ENCODE results near the gene HECW1.

The HECW1 gene

GRCh38 chr7:43533801-43534479, 421.5 kb downstream of the HECW1 start:
- no peak for TF ChIP-seq ZBTB7A (IDR thresholded peaks at IDR 0.05; ENCODE audit: low read depth)
- no peak for TF ChIP-seq YY1 (IDR thresholded peaks at IDR 0.05; ENCODE audit: low read depth)
- TF ChIP-seq EP300 (IDR thresholded peaks at IDR 0.05; ENCODE audit: borderline replicate concordance): no peak
- TF ChIP-seq NFIC (IDR thresholded peaks at IDR 0.05): no peak
- no peak for TF ChIP-seq EGR1 (IDR thresholded peaks at IDR 0.05)
- TF ChIP-seq TAF1 (IDR thresholded peaks at IDR 0.05; ENCODE audit: low read depth): no peak
- no peak for TF ChIP-seq MAX (IDR thresholded peaks at IDR 0.05)
- TF ChIP-seq TCF12 (IDR thresholded peaks at IDR 0.05; ENCODE audit: low read depth): no peak
- no peak for TF ChIP-seq RAD21 (IDR thresholded peaks at IDR 0.05; ENCODE audit: low read depth)
- TF ChIP-seq FOXM1 (IDR thresholded peaks at IDR 0.05; ENCODE audit: borderline replicate concordance, low read depth): no peak
- TF ChIP-seq TEAD4 (IDR thresholded peaks at IDR 0.05): no peak
- TF ChIP-seq USF1 (IDR thresholded peaks at IDR 0.05): no peak
- no peak for TF ChIP-seq CREB1 (IDR thresholded peaks at IDR 0.05; ENCODE audit: low read depth)
- TF ChIP-seq REST (IDR thresholded peaks at IDR 0.05; ENCODE audit: low read depth): no peak
- TF ChIP-seq CEBPB (IDR thresholded peaks at IDR 0.05): no peak

GRCh38 chr7:43535031-43535451, 422.6 kb downstream of the HECW1 start:
- TF ChIP-seq TEAD4 (IDR thresholded peaks at IDR 0.05) (no peak), MAX (IDR thresholded peaks at IDR 0.05) (no peak)

- TF ChIP-seq CEBPB (IDR thresholded peaks at IDR 0.05) (no peak), TAF1 (IDR thresholded peaks at IDR 0.05; ENCODE audit: low read depth) (no peak), TCF12 (IDR thresholded peaks at IDR 0.05; ENCODE audit: low read depth) (no peak)
These were observed 423.6 kb downstream of the HECW1 start for GRCh38 chr7:43535810-43536585.

- no peak for TF ChIP-seq MAX (IDR thresholded peaks at IDR 0.05)
- no peak for TF ChIP-seq ZBTB7A (IDR thresholded peaks at IDR 0.05; ENCODE audit: low read depth)
- TF ChIP-seq RAD21 (IDR thresholded peaks at IDR 0.05; ENCODE audit: low read depth): no peak
- TF ChIP-seq CEBPB (IDR thresholded peaks at IDR 0.05): no peak
- no peak for TF ChIP-seq EGR1 (IDR thresholded peaks at IDR 0.05)
- no peak for TF ChIP-seq NFIC (IDR thresholded peaks at IDR 0.05)
- TF ChIP-seq FOXM1 (IDR thresholded peaks at IDR 0.05; ENCODE audit: borderline replicate concordance, low read depth): no peak
- TF ChIP-seq EP300 (IDR thresholded peaks at IDR 0.05; ENCODE audit: borderline replicate concordance): no peak
- no peak for TF ChIP-seq TEAD4 (IDR thresholded peaks at IDR 0.05)
- no peak for TF ChIP-seq TCF12 (IDR thresholded peaks at IDR 0.05; ENCODE audit: low read depth)
- TF ChIP-seq REST (IDR thresholded peaks at IDR 0.05; ENCODE audit: low read depth): no peak
- TF ChIP-seq TAF1 (IDR thresholded peaks at IDR 0.05; ENCODE audit: low read depth): no peak
- TF ChIP-seq USF1 (IDR thresholded peaks at IDR 0.05): no peak
These were observed 424.3 kb downstream of the HECW1 start for GRCh38 chr7:43536773-43537172.

GRCh38 chr7:43537765-43538403, 425.4 kb downstream of the HECW1 start:
- TF ChIP-seq NFIC (IDR thresholded peaks at IDR 0.05) (no peak), CEBPB (IDR thresholded peaks at IDR 0.05) (no peak), EP300 (IDR thresholded peaks at IDR 0.05; ENCODE audit: borderline replicate concordance) (no peak), CREB1 (IDR thresholded peaks at IDR 0.05; ENCODE audit: low read depth) (no peak), YY1 (IDR thresholded peaks at IDR 0.05; ENCODE audit: low read depth) (no peak), TAF1 (IDR thresholded peaks at IDR 0.05; ENCODE audit: low read depth) (no peak), FOXM1 (IDR thresholded peaks at IDR 0.05; ENCODE audit: borderline replicate concordance, low read depth) (no peak)
